Ishikawa (cell line): ENCODE measurements around the gene PSAP.

ENCODE experiments used
- EP300 ChIP-seq: IDR thresholded peaks from 2 replicates; pipeline ENCODE4 v1.6.1; 2012; ENCODE audit warnings: borderline replicate concordance
- ZBTB7A ChIP-seq: IDR thresholded peaks from 2 replicates; pipeline ENCODE4 v1.6.1; 2012; ENCODE audit warnings: low read depth

DNA sequence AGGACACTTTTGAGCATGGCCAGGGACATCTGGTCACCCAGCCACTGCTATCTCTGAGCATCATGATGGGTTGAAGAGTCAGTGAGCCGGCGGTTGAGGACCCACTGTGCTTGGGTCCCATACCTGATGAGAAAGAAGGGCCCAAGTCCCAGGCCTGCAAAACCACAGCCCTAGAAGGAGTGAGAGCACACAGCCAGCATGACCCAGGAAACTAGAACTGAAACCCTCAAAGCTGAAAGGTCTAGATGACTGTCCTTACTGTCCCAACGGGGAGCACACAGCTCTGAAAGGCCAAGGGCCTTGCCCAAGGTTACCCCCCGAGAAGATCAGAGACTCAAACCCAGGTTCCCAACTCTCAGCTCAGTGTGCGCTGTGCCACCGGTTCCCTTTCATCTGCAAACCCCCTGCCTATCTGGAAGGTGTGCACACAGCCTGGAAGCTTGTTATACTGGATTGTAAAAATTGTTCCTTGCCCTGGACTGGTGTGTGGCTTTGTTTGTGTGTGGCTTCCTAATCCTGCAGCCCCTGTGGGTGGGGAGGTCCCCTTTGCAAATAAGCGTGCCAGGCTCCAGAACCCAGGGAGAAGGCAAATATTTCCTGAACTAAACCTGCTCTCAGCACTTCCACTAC is 22.6 kb upstream of the PSAP start:
- no peak for TF ChIP-seq EP300
- TF ChIP-seq ZBTB7A, result no peak
